ENCODE data around the gene IL10. TPM values are rescaled to one million over a fixed set of nuclear protein-coding genes. Genes with fewer than 3 reads are reported as not detected.

The IL10 gene
- not detected in 2 replicates for total RNA-seq (2014; rRNA removed; shearing (Covaris generic))

GRCh38 chr1:206772243-206772937, at the start of gene IL10:
TSS of gene IL10 (minus strand) at chr1:206772494. CDS start at chr1:206772435, 59 bp downstream.
- no peak for DNase-seq (ENCODE audit: low spot score)
- in situ Hi-C loops (cut with HindIII; ENCODE audit: low sequenced_read_pairs), result no loop called here

GRCh38 chr1:206821493-206821892, 49.2 kb upstream of the IL10 start:
- DNase-seq (ENCODE audit: low spot score), result no peak
- in situ Hi-C loops (cut with HindIII; ENCODE audit: low sequenced_read_pairs), result no loop called here

GRCh38 chr1:206816390-206817287, 44.3 kb upstream of the IL10 start:
- in situ Hi-C loops (cut with HindIII; ENCODE audit: low sequenced_read_pairs), result no loop called here
- DNase-seq (ENCODE audit: low spot score), result no peak

- no peak for DNase-seq (ENCODE audit: low spot score)
- in situ Hi-C loops (cut with HindIII; ENCODE audit: low sequenced_read_pairs), result no loop called here
Observed at GRCh38 chr1:206814716-206815341, 42.5 kb upstream of the IL10 start.

GRCh38 chr1:206812471-206812870, 40.2 kb upstream of the IL10 start:
- in situ Hi-C loops (cut with HindIII; ENCODE audit: low sequenced_read_pairs), result no loop called here
- no peak for DNase-seq (ENCODE audit: low spot score)

GRCh38 chr1:206809504-206810084, 37.3 kb upstream of the IL10 start:
- DNase-seq (ENCODE audit: low spot score), result no peak
- in situ Hi-C loops (cut with HindIII; ENCODE audit: low sequenced_read_pairs), result no loop called here

GRCh38 chr1:206808615-206809014, 36.3 kb upstream of the IL10 start:
- in situ Hi-C loops (cut with HindIII; ENCODE audit: low sequenced_read_pairs), result no loop called here
- DNase-seq (ENCODE audit: low spot score), result peak; percentile 14

- in situ Hi-C loops (cut with HindIII; ENCODE audit: low sequenced_read_pairs), result no loop called here
- no peak for DNase-seq (ENCODE audit: low spot score)
Observed at GRCh38 chr1:206805357-206805756, 33.1 kb upstream of the IL10 start.

GRCh38 chr1:206804156-206804737, 32.0 kb upstream of the IL10 start:
- in situ Hi-C loops (cut with HindIII; ENCODE audit: low sequenced_read_pairs), result no loop called here

GRCh38 chr1:206803221-206803730, 31.0 kb upstream of the IL10 start:
- in situ Hi-C loops (cut with HindIII; ENCODE audit: low sequenced_read_pairs), result no loop called here
- DNase-seq (ENCODE audit: low spot score), result no peak

More at GRCh38 chr1:206804156-206804737, 32.0 kb upstream of the IL10 start:
- DNase-seq (ENCODE audit: low spot score), result no peak

GRCh38 chr1:206802401-206802800, 30.1 kb upstream of the IL10 start:
- in situ Hi-C loops (cut with HindIII; ENCODE audit: low sequenced_read_pairs), result no loop called here
- DNase-seq (ENCODE audit: low spot score), result no peak

- DNase-seq (ENCODE audit: low spot score), result no peak
- in situ Hi-C loops (cut with HindIII; ENCODE audit: low sequenced_read_pairs), result no loop called here
Observed at GRCh38 chr1:206801467-206801866, 29.2 kb upstream of the IL10 start.

- in situ Hi-C loops (cut with HindIII; ENCODE audit: low sequenced_read_pairs), result no loop called here
- DNase-seq (ENCODE audit: low spot score), result no peak
Observed at GRCh38 chr1:206800891-206801290, 28.6 kb upstream of the IL10 start.

GRCh38 chr1:206800411-206800810, 28.1 kb upstream of the IL10 start:
- no peak for DNase-seq (ENCODE audit: low spot score)
- in situ Hi-C loops (cut with HindIII; ENCODE audit: low sequenced_read_pairs), result no loop called here

GRCh38 chr1:206799311-206799710, 27.0 kb upstream of the IL10 start:
- in situ Hi-C loops (cut with HindIII; ENCODE audit: low sequenced_read_pairs), result no loop called here
- DNase-seq (ENCODE audit: low spot score), result no peak

GRCh38 chr1:206798384-206798996, 26.2 kb upstream of the IL10 start:
- no peak for DNase-seq (ENCODE audit: low spot score)
- in situ Hi-C loops (cut with HindIII; ENCODE audit: low sequenced_read_pairs), result no loop called here

GRCh38 chr1:206797534-206798383, 25.5 kb upstream of the IL10 start:
- DNase-seq (ENCODE audit: low spot score), result no peak
- in situ Hi-C loops (cut with HindIII; ENCODE audit: low sequenced_read_pairs), result no loop called here

GRCh38 chr1:206796981-206797402, 24.7 kb upstream of the IL10 start:
- in situ Hi-C loops (cut with HindIII; ENCODE audit: low sequenced_read_pairs), result no loop called here
- DNase-seq (ENCODE audit: low spot score), result no peak
